DND-41 (cell line): ENCODE measurements around the gene CKLF.

ENCODE experiments used
- ATAC-seq: fragments of 200-7000 bp; cut with Tn5 transposase; 3 replicates; pipeline ENCODE4 v1.9.1; 2021; ENCODE audit warnings: low read depth; ENCODE audit not compliant: insufficient read depth
- DNase-seq: peaks from one replicate; pipeline ENCODE4 v3.0.0-alpha.2; 2020
- H2AFZ ChIP-seq: 2 replicates; pipeline ENCODE4 v1.6.0; 2012; ENCODE audit warnings: low read depth, low read length
- H3K27ac ChIP-seq: 2 replicates; pipeline ENCODE4 v1.5.1; 2012; ENCODE audit warnings: low read length, inconsistent platforms
- H3K27me3 ChIP-seq: fragments of 200-600 bp; sonication (generic); 2 replicates; pipeline ENCODE4 v1.6.0; 2012; ENCODE audit warnings: low read length, mild to moderate bottlenecking, inconsistent platforms; ENCODE audit not compliant: insufficient read depth, poor library complexity
- H3K36me3 ChIP-seq: 2 replicates; pipeline ENCODE4 v1.5.1; 2012; ENCODE audit warnings: low read length, inconsistent platforms; ENCODE audit not compliant: insufficient read depth
- H3K4me1 ChIP-seq: 2 replicates; pipeline ENCODE4 v1.5.1; 2012; ENCODE audit warnings: mild to moderate bottlenecking, low read length; ENCODE audit not compliant: insufficient read depth
- H3K4me2 ChIP-seq: 2 replicates; pipeline ENCODE4 v1.6.0; 2012; ENCODE audit warnings: mild to moderate bottlenecking, moderate library complexity, low read length, inconsistent platforms; ENCODE audit not compliant: insufficient read depth
- H3K4me3 ChIP-seq, 2 experiments: fragments of 200-600 bp in 1 of 2; shearing (Covaris generic) in 1 of 2; 2 replicates each; pipeline ENCODE4 v1.5.1; 2012 to 2016; ENCODE audit warnings: inconsistent platforms in 2 of 2, low read length in 2 of 2, mild to moderate bottlenecking in 2 of 2, low read depth in 1 of 2, moderate library complexity in 1 of 2
- H3K79me2 ChIP-seq: 2 replicates; pipeline ENCODE4 v1.6.0; 2012; ENCODE audit warnings: low read length, inconsistent platforms; ENCODE audit not compliant: insufficient read depth
- H3K9ac ChIP-seq: 2 replicates; pipeline ENCODE4 v1.6.0; 2012; ENCODE audit warnings: low read depth, mild to moderate bottlenecking, inconsistent platforms, low read length, moderate library complexity
- H3K9me3 ChIP-seq: 2 replicates; pipeline ENCODE4 v1.5.1; 2012; ENCODE audit warnings: low read length, moderate library complexity, mild to moderate bottlenecking, inconsistent platforms; ENCODE audit not compliant: insufficient read depth, severe bottlenecking
- H4K20me1 ChIP-seq: 2 replicates; pipeline ENCODE4 v1.6.0; 2012; ENCODE audit warnings: low read length; ENCODE audit not compliant: insufficient read depth
- EZH2 ChIP-seq: IDR thresholded peaks from 3 replicates; pipeline ENCODE4 v1.6.1; 2012; ENCODE audit warnings: borderline replicate concordance, low read depth, mild to moderate bottlenecking, moderate library complexity, low read length, inconsistent platforms; ENCODE audit not compliant: severe bottlenecking
- TF ChIP-seq, protein P1 (sequence below): IDR thresholded peaks from 2 replicates; pipeline ENCODE4 v1.5.1; 2012; ENCODE audit warnings: borderline replicate concordance, low read length, moderate library complexity, mild to moderate bottlenecking; ENCODE audit not compliant: poor library complexity, severe bottlenecking; ENCODE audit errors: extremely low read depth

The CKLF gene

DNA sequence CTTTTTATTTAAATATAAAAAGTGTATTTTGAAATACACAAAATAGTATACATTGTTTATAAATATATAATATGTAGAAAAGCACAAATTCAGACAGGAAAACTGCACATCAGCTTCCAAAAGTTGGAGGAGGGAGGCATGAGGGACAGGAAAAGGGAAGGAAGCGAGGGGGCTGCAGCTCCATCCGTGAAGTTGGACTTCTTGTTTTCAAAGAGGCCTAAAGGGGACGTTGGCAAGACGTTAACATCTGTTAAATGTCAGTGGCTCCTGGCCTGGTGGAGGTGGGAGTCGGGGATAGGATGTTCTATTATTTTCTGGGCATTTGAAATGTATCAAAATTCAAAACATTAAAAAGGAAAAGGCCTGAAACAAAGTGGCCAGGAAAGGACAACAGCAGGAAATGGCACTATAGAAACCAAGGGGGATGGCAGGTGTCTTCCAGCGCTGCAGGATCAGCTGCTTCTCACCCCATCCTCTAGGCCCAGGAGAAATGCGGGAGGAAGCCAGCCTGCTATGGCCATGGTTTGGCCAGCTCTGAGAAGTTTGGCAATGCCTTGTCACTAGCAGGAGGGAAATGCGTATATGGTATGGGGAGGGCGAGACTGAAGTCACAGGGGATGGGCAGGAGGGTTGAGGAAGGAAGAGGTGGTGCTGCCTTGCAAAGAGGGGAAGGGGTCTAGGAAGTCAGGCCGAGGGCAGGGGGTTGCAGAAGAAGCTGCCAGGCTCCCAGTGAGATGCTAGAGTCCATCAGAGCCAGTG lies 33.3 kb downstream of the CKLF start:
- Histone ChIP-seq H3K36me3 (no peaks in the 10 kb centered on the region), H4K20me1 (no peaks in the 10 kb centered on the region), H3K4me1 (peaks cover 17% of the 10 kb centered on the region), H3K27me3 (no peaks in the 10 kb centered on the region), H3K4me2 (no peak overlapping the region), H3K27ac (no peak overlapping the region), H3K4me3 (no peak overlapping the region), H3K9ac (no peak overlapping the region), H3K9me3 (no peaks in the 10 kb centered on the region), H2AFZ (no peak overlapping the region), H3K79me2 (no peaks in the 10 kb centered on the region)
- TF ChIP-seq EZH2: no peak
- TF ChIP-seq, protein P1, sequence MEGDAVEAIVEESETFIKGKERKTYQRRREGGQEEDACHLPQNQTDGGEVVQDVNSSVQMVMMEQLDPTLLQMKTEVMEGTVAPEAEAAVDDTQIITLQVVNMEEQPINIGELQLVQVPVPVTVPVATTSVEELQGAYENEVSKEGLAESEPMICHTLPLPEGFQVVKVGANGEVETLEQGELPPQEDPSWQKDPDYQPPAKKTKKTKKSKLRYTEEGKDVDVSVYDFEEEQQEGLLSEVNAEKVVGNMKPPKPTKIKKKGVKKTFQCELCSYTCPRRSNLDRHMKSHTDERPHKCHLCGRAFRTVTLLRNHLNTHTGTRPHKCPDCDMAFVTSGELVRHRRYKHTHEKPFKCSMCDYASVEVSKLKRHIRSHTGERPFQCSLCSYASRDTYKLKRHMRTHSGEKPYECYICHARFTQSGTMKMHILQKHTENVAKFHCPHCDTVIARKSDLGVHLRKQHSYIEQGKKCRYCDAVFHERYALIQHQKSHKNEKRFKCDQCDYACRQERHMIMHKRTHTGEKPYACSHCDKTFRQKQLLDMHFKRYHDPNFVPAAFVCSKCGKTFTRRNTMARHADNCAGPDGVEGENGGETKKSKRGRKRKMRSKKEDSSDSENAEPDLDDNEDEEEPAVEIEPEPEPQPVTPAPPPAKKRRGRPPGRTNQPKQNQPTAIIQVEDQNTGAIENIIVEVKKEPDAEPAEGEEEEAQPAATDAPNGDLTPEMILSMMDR: no peak
- ATAC-seq (no peak), DNase-seq (no peak)

DNA sequence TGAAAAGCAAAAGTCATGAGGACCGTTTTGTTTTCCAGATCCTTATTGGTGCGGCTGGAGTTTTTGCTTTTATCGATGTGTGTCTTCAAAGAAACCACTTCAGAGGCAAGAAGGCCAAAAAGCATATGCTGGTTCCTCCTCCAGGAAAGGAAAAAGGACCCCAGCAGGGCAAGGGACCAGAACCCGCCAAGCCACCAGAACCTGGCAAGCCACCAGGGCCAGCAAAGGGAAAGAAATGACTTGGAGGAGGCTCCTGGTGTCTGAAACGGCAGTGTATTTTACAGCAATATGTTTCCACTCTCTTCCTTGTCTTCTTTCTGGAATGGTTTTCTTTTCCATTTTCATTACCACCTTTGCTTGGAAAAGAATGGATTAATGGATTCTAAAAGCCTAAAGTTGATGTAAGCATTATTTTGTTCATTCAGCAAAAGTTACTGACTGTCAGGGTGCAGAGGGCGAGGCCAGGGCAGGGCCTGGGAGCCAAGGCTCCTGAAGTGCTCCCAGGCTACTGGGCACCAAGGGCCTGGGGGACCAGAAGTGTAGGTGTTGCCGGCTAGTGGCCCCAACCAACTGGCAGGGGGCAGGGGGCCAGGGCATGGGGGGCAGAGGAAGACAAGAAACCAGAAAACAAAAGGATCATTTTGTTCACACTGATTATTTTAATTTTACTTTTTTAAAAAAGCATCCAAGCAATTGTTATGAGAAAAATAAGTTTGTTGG lies 35.7 kb downstream of the CKLF start:
- no peak overlapping the region for H2AFZ ChIP-seq
- no peaks in the 10 kb centered on the region for H3K36me3 ChIP-seq
- ATAC-seq (no peak), DNase-seq (no peak)
- no peak overlapping the region for H3K27ac ChIP-seq
- no peak for TF ChIP-seq EZH2
- TF ChIP-seq, protein P1: no peak
- H4K20me1 ChIP-seq: no peaks in the 10 kb centered on the region
- no peaks in the 10 kb centered on the region for H3K79me2 ChIP-seq
- no peaks in the 10 kb centered on the region for H3K27me3 ChIP-seq
- no peak overlapping the region for H3K9ac ChIP-seq
- H3K4me1 ChIP-seq: peaks cover 19% of the 10 kb centered on the region
- H3K4me3 ChIP-seq: no peak overlapping the region
- H3K9me3 ChIP-seq: no peaks in the 10 kb centered on the region
- H3K4me2 ChIP-seq: no peak overlapping the region

DNA sequence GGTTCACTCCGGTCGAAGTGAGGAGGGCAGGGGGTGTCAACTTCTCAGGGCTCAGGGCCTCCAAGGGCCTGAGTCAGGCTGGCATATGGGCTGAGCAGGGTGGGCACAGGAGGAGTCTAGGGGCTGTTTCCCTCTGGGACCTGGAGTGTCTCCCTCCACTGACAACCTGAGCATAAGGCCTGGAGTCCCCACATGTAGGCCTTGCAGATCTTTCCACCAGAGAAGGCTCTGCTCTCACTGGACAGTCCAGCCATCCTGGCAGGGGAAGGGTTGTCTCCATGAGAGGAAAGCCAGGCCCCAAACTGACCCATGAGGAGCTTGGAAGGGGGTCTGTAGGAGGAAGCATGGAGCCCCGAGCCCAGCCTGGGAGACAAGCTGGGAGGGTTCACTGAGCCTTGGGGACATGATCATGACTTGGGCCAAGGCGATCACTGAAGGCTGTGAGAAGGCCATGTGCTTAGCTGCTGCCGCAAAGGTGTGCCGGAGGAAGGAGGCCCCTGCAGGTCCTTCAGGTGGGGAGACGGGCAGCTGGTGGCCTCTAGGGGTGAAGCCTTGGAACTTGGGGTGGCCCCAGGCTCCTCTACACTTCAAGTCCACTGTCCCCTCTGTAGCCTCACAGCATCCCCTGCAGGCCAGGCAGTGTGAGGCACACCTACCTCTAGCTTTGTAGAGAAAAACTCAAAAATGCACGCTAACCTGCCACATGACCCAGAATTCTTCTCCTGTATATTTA lies 36.8 kb downstream of the CKLF start:
- DNase-seq (peak; percentile 46), ATAC-seq (peak; percentile 63)
- no peaks in the 10 kb centered on the region for H3K27me3 ChIP-seq
- no peaks in the 10 kb centered on the region for H3K79me2 ChIP-seq
- H4K20me1 ChIP-seq: no peaks in the 10 kb centered on the region
- H3K36me3 ChIP-seq: no peaks in the 10 kb centered on the region
- peaks cover 19% of the 10 kb centered on the region for H3K4me1 ChIP-seq
- TF ChIP-seq EZH2: no peak
- TF ChIP-seq, protein P1: peak; percentile 62
- no peaks in the 10 kb centered on the region for H3K9me3 ChIP-seq
- no peak overlapping the region for H3K4me3 ChIP-seq
- H2AFZ ChIP-seq: no peak overlapping the region
- H3K4me2 ChIP-seq: no peak overlapping the region
- H3K27ac ChIP-seq: no peak overlapping the region
- no peak overlapping the region for H3K9ac ChIP-seq
